Activated naive CD4-positive, alpha-beta T cell treated with anti-CD3 and anti-CD28 coated beads, Interleukin-2, amount 50 U/mL, for 16 hours (primary cell): ENCODE results near the gene RAB27A.
"Not testable (repeated sequence)": the region's sequence is repeated elsewhere in the genome, so short reads cannot be mapped to it uniquely, and the experiment has no call there.

Experiments
- DNase-seq: peaks from one replicate; pipeline ENCODE4 v3.0.0-alpha.2; 2020

The RAB27A gene

DNA sequence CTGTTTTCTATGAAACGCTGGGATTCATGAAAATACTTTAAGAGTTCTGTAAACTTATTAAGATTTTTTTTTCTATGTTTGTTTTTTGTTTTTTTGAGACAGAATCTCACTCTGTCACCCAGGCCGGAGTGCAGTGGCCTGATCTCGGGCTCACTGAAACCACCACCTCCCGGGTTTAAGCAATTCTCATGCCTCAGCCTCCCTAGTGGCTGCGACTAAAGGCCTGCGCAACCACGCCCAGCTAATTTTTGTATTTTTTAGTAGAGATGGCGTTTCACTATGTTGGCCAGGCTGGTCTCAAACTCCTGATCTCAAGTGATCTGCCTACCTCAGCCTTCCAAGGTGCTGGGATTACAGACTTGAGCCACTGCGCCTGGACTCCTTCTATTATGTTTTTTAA is 39.7 kb downstream of the RAB27A start:
- not testable (repeated sequence) for DNase-seq

DNA sequence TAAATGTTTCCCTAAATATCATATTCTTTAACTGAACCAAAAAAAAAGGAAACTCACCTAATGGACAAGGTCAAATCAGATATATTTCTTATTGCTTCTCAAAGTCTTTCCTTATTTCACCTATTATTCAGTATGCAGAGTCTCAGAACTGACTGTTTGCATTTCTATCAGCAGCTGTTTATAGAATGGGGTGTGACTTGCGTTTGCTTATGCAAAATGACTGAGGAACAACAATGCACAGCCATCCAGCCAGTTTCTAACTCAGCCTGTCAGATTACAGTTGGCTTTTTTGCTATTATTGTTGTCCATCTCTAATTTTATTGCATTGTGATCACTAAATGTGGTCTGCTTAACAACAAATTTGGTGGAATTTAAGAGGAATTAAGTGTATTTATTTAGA is 40.7 kb downstream of the RAB27A start:
- DNase-seq, result no peak

DNA sequence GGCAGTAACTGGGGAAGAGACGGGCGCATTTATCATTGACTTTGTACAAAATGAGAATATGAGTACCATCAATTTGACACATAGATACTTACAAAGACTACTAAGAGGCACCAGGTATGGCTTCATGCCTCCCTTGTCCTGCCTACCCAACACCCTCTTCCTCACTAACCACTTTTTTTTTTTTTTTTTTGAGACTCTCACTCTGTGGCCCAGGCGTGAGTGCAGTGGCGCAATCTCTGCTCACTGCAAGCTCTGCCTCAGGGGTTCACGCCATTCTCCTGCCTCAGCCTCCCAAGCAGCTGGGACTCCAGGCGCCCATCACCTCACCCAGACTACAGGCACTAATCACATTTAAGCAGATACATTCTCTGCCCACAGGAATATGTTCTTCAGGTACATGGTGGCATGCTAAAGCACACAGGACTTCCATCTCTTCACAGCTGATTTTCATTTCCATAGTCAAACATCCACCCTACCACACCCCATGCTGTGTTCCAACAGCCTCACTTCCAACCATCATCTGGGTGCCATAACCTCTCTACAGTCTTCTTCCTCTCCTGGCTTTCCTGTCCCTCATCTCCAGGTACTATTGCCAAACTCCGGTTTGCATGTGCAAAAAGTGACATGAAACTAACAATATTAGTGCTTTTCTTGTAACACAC is 41.7 kb downstream of the RAB27A start:
- no peak for DNase-seq

DNA sequence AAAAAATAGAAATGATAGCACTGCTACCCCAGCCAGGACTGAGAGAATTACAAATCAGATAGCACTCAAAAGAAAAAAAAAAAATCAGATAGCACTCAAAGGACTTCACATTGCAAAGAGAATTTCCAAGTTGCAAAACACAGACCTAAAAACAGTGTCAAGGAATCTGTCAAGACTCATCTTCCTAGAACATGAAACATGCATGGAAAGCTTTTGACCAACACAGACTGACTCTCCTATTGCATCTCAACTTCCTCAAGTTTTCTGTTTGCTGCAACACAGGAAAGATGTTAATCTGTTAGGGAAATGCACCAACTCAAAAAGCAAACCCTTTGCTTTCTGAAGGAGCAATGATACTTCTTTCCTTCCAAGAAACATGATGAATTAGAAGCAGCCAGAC is 42.3 kb downstream of the RAB27A start:
- no peak for DNase-seq

DNA sequence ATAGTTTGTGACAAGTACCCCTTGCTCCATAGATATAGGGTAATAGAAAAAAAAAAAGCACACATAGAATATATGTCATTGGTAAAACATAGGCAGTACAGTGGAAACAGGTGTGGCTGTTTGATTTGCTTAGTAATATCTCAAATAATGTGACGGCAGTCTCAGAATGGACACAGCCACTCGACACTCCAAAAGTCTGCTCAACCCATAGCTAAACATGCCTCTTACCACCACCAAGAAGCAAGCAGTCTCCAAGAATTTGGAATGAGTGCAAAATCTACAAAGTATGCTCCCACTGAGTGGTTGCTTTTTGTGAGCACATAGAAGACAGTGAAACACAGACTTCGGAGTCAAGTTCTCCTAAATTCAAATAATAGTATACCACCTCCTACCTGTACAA is 43.0 kb downstream of the RAB27A start:
- DNase-seq, result no peak

DNA sequence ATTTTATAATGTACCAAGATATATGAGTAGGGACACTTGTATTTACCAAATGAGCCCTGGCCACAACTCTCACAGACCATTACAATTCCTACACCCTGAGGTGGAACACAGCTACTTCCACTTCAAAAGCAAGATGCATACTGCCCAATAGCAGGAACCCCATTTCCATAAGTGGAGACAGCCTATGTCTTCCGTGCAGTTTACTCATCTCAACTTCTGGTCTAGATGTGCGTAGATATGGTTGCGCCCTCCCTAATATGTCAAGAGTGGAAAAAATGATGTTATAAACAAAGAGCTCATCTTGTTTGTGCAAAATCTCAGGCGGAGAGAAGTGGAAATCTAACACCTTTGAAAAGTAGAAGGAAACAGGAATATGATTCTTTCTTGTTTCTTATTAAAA is 44.6 kb downstream of the RAB27A start:
- DNase-seq, result no peak

DNA sequence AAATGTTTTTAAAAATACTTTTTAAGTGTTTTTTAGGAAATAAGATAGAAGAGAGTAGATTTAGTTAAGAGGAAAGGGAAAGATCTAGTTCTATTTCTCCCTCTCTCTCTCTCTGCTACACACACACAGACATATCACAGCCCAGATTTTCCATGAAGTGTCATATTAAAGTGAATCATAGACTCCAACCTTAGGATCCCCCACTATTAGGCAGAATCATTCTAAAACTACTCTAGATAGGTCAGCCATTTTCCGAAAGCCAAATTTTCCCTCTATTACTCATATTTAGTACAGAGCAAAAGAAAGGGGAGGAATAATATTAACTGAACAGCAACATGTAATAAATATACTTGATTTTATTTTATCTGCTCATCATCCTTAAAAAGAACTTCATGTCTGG is 47.7 kb downstream of the RAB27A start:
- DNase-seq, result no peak

DNA sequence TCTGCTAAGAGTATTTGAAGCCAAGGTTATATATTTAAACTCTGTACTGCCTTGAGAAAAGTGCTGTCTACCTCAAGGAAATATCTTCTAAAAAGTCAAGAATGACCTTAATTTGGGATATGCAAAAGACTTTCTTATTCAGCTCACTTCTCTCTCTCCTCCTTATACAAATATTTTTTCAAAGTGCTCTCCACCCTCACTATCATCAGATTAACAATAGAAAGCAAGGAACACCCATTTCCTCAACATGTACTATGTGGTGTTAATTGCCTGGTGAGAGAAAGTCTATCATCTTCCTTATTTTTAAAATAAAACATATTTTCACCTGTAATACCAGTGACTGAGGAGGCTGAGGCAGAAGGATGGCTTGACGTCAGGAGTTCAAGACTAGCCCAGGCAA is 48.4 kb downstream of the RAB27A start:
- DNase-seq, result no peak

DNA sequence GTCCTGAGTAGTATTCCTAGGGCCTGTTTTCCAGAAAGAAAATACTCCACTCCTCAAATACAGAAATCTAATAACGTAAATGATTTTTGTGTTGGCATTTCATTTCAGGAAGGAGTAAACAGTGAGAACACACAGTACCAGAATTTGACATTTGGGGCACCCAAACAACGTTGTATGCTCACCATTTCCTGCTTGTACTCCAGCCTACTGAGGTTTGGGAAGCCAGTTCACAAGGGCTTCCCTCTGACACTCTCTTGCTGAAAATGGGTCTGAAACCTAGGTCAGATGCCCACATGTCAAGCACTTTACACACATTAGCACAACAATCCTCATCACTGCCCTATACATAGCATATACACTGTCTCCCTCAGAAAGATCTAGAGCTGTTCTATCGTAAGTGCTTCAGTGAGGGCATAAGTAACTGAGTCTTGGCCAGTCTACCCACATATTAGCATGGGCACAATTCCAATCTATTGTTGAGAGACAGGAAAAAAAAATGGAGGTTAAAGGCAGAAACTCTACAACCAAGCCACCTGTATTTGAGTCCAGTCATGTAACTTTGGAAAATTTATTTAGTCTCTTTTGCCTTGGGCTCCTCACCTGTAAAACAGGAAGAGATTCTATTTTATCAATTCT is 49.4 kb downstream of the RAB27A start:
- DNase-seq, result no peak

DNA sequence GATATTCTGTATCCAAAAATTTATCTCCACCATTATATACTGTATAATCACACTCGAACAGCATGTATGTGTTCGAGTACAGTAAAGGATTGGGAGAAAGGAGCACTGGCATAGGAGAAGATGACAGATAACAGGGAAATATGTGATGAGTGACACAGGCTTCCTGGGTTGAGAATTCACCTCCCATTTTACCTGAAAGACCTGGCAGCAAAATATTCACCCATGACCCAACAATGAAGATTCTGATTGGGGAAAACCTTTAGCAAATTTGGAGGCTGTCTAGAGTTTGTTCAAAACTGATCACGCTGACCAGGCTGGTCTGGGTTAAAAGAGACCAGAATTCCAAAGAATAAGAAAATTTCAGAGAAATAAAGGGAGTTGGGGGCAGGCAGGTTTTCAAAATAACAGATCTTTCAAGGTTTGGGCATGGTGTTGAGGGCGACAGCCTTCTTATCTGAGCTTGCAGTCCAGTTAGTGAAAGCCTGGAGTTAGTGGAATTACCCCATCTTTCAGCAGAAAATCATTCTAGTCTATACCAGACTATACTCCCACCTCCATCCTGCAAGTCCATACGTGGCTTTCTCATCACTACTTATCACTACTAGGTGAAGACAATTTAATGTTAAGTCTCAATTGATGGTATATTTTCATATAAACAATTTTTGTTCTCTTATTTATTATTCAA is 50.0 kb downstream of the RAB27A start:
- DNase-seq, result no peak

DNA sequence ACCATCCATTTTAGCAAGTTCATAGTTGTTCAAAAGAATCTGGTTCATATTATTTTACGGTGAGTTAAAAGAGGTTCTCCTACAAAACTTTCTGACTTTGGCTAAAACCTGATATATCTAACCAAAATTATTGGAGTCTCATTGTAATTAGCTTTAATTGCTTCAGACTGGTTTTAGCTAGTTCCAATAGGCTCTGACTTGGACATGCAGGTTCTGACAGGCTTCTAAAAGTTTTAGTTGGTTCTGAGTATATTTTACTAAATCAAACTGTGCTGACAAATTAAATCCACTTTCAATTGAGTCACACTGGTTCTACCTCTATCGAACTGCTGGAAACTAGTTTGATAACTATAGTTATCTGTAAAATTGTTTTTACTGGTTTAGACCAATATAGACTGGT is 50.7 kb downstream of the RAB27A start:
- DNase-seq, result no peak

DNA sequence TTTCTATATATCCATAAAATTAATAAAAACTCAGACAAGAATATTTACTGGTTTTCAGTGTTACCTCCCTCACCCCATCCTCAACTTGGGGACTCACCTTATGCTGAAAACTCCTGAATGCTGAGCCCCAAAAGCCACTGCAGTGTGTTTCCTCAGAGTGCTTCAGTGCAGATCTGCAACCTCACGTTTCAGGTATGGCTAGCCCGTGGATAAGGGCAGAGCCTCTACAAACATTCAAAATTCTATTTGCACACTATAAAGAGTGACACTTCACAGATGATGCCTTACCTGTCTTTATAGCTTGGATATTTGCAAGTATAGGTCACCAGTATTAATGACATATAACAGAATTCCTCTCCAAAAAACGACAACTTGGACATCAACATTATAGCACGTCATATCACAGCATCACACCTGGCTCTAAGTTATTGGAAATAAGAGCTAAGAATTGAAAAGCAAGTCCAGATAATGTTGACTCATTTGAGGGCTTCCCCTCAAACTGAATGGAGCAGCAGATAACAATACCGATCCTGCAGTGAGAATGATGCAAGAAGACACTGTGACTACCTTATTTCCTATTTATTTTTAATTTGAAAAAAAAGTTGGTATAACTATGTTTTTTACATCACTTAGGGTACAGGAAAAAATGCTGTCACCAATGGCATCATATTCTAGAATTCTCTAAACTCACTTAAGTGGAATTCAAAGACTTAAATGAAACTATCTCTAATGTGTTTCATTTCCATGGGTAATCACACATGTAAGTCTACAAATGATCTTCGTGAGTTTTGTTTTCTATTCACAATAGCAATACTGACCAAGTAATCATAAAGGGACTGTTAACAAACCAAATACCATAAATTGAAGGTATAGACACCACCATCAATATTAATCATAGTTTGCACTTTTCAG is 52.1 kb downstream of the RAB27A start:
- no peak for DNase-seq

DNA sequence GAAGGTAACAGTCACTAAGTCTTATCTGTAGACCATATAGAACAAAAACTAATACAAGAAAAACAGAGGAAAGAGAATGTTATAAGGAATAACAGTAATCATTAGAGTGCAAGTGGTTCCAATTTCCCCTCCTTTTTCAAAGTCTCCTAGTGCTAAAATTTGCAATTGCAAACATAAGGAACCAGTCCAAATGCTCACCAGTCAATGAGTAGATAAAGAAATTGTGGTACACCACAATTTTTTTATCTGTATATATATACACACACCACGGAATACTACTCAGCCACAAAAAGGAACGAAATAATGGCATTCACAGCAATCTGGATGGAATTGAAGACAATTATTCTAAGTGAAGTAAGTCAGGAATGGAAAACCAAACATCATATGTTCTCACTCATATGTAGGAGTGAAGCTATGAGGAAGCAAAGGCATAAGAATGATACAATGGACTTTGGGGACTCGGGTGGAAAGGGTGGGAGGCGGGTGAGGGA is 54.0 kb downstream of the RAB27A start:
- no peak for DNase-seq

DNA sequence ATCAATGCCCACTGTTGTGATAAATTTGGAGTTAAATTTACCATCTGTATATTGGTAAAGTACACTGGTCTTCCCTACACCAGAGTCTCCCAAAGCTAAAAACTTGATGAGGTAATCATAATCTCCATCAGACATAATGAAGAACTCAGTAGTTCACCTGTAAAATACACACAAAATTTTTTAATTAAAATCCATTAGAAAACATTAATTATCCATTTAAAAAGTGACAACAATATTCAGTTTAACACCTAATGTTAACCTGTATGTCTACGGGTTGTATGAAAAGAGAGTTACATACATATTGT is 54.9 kb downstream of the RAB27A start:
- DNase-seq, result no peak

DNA sequence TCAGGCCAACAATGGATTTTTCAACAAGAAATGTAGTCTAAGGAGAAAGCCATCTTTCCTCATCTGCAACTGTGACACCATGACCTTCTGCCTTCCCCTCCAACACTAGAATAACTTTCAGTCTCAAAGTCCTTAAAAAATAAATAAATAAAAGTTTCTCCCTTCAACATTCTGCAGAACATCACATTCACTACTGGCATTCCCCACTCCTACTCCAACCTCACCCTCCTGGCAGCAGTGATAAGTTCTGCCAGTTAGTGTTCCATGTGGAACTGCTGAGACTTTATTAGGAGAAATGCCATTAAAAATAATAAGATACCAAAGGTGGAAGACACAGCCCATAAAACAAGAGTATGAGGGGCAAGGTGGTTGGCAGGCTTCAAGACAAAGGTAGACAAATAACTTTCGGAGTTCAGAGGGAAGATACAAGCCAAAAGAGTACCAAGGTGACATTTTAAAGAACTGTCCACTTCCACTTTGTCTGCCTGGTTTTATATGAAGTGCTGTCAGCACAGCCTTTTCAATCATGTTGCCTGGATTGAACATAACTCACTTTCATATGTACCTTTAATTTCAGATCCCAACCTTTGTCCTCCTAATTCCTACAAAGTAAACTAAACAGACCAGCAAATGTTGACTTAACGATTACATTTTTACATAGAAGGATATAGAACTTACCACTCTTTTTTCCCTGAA is 55.4 kb downstream of the RAB27A start:
- no peak for DNase-seq

DNA sequence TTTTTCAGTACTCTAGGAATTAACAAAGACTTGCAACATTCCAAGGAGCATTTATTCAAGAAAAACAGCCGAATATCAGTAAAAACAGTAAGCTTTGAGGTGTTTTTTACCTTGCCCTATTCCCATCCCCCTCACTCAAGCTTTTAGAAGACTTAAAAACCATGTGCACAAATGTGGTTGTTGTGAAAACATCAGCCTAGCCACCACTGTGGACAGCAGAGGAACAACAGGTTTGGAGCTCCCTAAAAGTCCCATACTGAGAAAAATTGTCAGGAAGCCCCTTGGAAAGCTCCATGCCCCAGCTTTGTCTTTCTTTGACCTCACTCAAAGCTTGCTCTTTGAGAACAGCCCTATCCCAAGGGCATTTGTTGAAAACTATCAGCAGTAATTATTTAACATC is 58.2 kb downstream of the RAB27A start:
- DNase-seq, result no peak

DNA sequence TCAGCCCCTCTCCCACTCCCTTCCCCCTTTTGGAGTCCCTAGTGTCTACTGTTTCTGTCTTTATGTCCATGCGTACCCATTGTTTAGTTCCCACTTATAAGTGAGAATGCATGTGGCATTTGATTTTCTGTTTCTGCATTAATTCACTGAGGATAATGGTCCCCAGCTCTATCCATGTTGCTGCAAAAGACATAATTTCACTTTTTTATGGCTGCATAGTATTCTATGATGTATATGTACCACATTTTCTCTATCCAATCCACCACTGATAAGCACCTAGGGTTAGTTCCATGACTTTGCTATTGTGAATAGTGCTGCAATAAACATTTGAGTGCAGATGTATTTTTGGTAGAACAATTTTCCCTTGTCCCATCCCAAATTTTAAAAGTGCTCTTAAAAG is 58.7 kb downstream of the RAB27A start:
- DNase-seq, result no peak

DNA sequence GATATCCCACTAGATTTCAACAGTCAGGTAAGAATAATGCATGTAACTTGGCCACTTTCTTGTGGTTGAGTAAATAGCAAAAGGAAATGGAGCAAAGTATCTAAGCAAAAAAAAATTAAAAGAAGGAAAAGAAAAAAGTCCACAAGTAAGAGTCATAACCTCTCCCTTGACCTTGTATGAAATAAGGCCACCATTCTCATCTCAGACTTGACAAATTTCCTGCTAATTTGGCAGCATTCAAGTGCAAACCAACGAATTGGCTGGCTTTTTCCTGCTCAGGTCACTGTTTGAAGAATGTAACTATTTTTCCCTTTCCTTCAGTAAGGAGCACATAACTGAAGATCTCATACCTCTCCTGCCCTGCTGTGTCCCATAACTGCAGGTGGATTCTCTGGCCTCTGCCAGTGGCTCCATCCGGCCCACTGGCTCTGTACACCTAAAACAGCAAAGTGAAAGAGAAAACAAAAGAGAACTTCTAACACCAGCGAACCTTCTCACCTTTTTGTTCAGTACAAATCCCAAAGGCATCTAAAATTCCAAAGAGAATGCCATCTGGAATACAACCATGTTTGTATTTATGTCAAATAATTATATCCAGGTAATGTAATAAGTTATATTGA is 59.5 kb downstream of the RAB27A start:
- DNase-seq, result no peak

DNA sequence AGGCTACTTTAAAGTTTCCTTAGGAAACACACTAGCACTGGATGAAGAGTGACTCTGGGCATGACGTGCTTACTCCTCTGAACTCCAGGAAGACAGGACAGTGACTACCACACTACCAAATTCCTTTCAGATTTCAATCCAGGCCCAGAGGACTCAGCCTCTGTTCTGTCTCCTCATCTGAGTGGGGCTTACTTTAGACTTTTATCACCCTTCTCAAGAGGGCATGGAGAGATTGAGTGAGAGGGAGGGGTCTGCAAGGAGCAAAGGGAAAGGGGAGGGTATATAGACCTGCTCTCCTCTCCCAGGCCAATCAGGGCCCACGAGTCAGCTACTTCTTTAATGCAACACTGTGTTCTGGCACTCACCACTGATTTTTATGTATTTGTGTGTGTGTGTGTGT is 63.5 kb downstream of the RAB27A start:
- DNase-seq, result no peak

DNA sequence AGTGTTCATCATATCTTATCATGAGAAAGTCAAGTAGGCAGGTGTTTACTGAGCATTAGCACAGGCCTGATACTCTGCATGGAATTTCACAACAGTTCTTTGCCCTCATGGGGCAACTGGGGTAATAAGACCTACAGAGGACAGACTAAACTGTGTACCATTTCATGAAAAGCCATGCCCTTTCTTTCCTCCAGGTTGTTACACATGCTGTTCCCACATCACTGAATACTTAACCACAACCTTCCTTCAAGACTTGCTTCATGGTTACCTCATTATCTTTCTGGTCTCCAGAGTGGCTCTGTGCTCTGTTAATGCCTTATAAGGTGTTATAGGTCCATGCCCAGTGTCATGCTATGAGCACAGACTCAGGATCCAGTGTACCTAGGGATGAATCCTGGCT is 64.7 kb downstream of the RAB27A start:
- no peak for DNase-seq

DNA sequence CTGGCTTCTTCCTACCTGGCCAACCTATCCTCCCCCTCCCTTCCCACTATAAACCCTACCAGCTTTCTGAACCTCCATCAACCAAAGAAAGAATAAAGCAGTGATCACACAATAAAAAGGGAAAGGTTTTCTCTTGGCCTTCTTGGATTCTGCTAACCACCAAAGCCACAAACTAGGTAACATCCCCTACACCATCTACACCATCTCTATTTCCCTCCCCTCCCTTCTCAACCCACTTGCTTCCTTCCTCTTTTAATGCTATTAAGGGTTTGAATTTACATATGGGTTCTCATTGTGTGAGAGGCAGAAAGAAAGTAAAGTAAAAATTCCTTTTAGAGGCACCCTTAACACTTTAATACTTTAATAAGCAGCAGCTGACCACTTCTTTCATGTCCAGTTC is 67.0 kb downstream of the RAB27A start:
- no peak for DNase-seq
